NCI-H2227 (cell line): Measurements from ENCODE around the gene G6PC1.
"Not testable (repeated sequence)": the region's sequence is repeated elsewhere in the genome, so short reads cannot be mapped to it uniquely, and the experiment has no call there.

Source experiments
- DNase-seq: peaks from one replicate; lab custom pipeline; 2025; ENCODE audit not compliant: unreplicated experiment; lab: John Stamatoyannopoulos, UW

G6PC1 gene

GRCh38 chr17:42901535-42902229 is 1.1 kb downstream of the G6PC1 start:
- no peak for DNase-seq

DNA sequence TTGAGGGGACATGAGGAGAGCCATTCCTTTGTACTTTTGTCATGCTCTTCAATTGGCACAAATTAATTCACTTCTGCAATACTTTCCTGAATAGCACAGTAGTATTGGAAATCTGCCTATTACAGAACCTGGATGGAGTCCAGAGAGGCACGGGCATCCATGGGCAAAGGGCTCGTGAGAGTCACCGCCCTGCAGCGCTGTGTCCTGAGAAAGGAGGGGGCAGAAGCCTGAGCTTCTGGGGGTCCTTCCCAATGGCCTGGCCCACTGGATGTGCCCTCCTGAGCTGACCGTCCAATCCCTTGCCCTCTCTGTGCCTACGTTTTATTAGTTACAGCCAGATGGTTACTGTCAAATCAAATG is 3.5 kb downstream of the G6PC1 start:
- no peak for DNase-seq

GRCh38 chr17:42906772-42907446 is 6.3 kb downstream of the G6PC1 start:
- DNase-seq = no peak

DNA sequence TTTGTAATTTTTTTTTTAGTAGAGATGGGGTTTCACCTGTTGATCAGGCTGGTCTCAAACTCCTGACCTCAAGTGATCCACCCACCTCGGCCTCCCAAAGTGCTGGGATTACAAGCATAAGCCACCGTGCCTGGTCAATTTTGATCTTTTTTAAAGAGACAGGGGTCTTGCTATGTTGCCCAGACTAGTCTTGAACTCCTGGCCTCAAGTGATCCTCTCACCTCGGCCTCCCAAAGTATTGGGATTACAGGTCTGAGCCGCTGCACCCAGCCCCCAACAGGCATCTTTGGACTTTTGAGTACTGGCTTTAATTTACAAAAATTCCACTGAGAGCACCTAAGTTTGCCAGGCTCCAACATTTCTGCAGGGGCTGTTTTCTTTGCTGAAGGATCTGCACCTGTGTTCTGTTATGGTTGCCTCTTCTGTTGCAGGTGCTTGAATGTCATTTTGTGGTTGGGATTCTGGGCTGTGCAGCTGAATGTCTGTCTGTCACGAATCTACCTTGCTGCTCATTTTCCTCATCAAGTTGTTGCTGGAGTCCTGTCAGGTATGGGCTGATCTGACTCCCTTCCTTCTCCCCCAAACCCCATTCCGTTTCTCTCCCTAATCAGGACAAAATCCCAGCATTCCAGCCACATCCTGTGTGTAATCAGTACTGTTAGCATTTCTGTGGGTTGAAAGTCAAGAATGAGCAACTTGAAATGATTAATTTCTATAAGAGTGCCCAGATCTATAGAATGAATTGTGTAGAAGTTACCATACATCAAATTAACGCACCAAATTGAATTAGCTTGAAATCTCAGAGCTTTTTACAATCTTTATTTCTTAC is 8.5 kb downstream of the G6PC1 start:
- DNase-seq = no peak

GRCh38 chr17:42913522-42913921 is 12.9 kb downstream of the G6PC1 start:
- no peak for DNase-seq

- DNase-seq = no peak
Observed at GRCh38 chr17:42913981-42914617, 13.5 kb downstream of the G6PC1 start.

DNA sequence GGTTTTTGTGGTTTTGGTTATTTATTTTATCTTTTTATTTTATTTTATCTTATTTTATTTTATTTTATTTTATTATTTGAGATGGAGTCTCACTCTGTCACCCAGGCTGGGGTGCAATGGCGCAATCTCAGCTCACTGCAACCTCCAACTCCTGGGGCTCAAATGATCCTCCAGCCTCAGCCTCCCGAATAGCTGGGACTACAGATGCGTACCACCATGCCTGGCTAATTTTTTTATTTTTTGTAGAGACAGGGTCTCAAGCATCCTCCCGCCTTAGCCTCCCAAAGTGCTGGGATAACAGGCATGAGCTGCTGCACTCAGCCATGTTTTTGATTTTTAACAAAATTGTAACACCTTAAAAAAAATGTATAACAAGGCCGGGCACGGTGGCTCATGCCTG is 14.7 kb downstream of the G6PC1 start:
- not testable (repeated sequence) for DNase-seq

GRCh38 chr17:42916388-42917235 is 16.0 kb downstream of the G6PC1 start:
- not testable (repeated sequence) for DNase-seq

GRCh38 chr17:42917236-42917603 is 16.6 kb downstream of the G6PC1 start:
- no peak for DNase-seq

DNA sequence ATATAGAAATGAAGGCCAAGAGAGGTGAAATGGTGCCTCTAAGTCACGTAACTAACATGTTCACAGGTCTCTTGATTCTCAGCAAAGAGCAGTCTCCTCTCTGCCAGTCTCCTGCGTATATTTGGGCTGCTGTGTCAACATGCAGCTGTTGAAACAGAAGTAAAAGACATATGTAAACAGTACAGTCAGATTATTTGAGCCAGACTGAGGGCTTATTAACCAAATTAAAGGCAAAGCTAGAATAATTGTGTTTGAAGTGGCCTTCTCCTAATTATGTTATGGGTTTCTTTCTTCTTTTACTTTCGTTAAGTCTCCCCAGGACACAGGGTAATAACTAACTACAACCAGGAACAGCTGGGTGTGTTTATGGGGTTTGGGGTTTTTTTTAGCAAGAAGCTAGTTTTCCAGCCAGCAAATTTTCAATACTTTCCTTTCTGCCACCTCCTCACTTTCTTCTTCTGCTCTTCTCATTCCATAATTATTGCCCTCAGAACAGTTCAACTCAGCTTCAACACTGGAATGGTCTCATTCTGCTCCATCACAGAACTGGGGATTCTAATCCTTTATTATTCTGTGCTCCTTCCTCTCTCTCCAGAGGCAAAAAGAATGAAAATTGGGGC is 18.4 kb downstream of the G6PC1 start:
- no peak for DNase-seq

DNA sequence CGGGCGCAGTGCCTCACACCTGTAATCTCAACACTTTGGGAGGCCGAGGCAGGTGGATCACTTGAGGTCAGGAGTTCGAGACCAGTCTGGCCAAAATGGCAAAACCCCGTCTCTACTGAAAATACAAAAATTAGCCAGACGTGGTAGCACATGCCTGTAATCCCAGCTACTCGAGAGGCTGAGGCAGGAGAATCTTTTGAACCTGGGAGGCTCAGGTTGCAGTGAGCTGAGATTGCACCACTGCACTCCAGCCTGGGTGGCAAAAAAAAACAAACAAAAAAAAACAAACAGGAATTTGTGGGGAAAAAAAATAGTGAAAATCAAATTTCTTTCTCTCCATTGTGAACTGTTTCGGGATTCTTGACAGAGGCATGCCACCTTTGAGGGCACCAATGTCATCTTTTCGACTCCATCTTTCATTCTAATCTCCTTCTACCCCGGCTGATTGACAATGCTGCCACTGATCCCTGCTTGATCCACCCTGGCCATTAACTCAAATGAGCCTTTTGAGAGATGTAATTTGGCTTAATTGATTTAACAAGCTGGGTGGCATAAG is 19.0 kb downstream of the G6PC1 start:
- DNase-seq = not testable (repeated sequence)

- no peak for DNase-seq
Observed at GRCh38 chr17:42920106-42920900, 19.7 kb downstream of the G6PC1 start.

DNA sequence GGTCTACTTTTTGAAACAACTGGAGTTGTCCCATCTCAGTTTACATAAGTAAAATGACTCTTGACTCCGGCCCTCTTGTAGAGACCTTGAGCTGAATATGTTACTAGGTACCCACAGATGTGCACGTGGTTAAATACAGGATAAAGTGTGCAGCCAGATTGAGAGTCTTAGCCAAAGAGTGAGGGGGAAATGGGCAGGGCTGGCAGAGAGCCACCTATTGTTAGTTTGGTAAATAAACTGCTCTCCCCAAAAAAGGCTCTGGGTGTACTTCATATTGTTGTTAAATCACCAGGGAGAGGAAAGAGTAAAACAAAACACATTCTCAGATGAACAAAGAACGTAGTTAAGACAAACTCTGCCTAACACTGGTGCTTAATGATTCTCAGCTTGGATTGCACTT is 20.3 kb downstream of the G6PC1 start:
- DNase-seq = no peak

GRCh38 chr17:42922294-42922693 is 21.7 kb downstream of the G6PC1 start:
- DNase-seq = no peak

- not testable (repeated sequence) for DNase-seq
Observed at GRCh38 chr17:42923472-42923871, 22.9 kb downstream of the G6PC1 start.

- no peak for DNase-seq
Observed at GRCh38 chr17:42924891-42925290, 24.3 kb downstream of the G6PC1 start.

- peak; percentile 23 for DNase-seq
Observed at GRCh38 chr17:42928714-42929496, 28.3 kb downstream of the G6PC1 start.

DNA sequence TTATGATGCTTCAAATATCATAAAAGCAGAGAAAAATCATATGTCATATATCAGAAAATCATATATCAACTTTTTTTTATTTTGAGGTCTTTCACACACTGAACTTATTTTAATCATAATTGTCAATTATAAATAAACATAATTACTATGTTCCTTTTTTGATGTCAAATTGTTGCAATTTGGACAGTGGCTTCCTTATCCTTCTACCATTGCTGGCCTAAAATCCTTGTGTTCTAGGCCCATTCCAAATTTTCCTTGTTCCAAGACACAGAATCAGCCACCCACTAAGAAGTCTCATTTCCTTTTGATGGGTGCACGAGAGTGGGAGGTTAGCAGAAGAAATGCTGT is 28.9 kb downstream of the G6PC1 start:
- DNase-seq = no peak
